ENCODE results near the gene NLRP14. TPM values are rescaled to one million over a fixed set of nuclear protein-coding genes. Genes with fewer than 3 reads are reported as not detected.

NLRP14 gene
- total and polyA plus RNA-seq, 2 of the 8 experiments (the other 6 are each of a cell fraction or from before 2014, with no cell fraction given): 0.05 TPM; not detected in 1

- CTCF ChIA-PET (ENCODE audit: partially characterized antibody): interaction anchor here (0.5 to 2.3 kb wide), 5 partner anchors 11 to 636 kb away, joined by 3 to 10 read pairs (median 3); no protein-coding TSS in a partner anchor
- no peaks in the 10 kb centered on the region; the same call in 1 of the 2 replicates for H3K79me1 ChIP-seq (ENCODE audit: low read depth, low read length)
- 3% methylated on average over 26 of the region's 26 CpGs; no CpG with 5 or more reads in 1 of the 2 experiments for WGBS, 2 experiments (ENCODE audit: extremely low coverage in 1 of 2, insufficient coverage in 1 of 2, insufficient read length in 1 of 2, insufficient replicate concordance in 2 of 2, low coverage in 1 of 2, low lambda C conversion rate in 2 of 2, missing lambda C conversion rate in 1 of 2)
- H4K5ac ChIP-seq (ENCODE audit: insufficient read length, low read depth, low read length): peak overlapping the region; percentile 77
- peak overlapping the region; percentile 94 for H2AFZ ChIP-seq (ENCODE audit: low read length)
- peak overlapping the region; percentile 82 to 99 (median 94) for H3K4me3 ChIP-seq (ENCODE audit: extremely low read depth in 1 of 4, insufficient read depth in 2 of 4, low read depth in 3 of 4, low read length in 4 of 4)
- H3K9ac ChIP-seq (replicated peaks in 1 of 4; ENCODE audit: extremely low read depth in 1 of 4, low read depth in 3 of 4, low read length in 3 of 4): peak overlapping the region; percentile 50 to 89 (median 71)
- no peak overlapping the region; the same call in 1 of the 2 replicates for H3K18ac ChIP-seq (ENCODE audit: extremely low read depth, low read length)
- no peaks in the 10 kb centered on the region for H3K36me3 ChIP-seq (ENCODE audit: control insufficient read depth in 2 of 4, insufficient read depth in 4 of 4, low read length in 3 of 4)
- H3K23me2 ChIP-seq (ENCODE audit: low read depth, low read length): peaks cover 8% of the 10 kb centered on the region
- H3K14ac ChIP-seq (ENCODE audit: insufficient read length): no peak overlapping the region
- H2BK5ac ChIP-seq (ENCODE audit: low read depth, low read length): peak overlapping the region; percentile 81
- no peak overlapping the region for H4K91ac ChIP-seq (replicated peaks; ENCODE audit: insufficient read length, low read length)
- no peaks in the 10 kb centered on the region for H4K20me1 ChIP-seq (replicated peaks in 1 of 2; ENCODE audit: control insufficient read depth in 1 of 2, insufficient read depth in 2 of 2, low read length in 2 of 2)
- peak overlapping the region; percentile 74 to 91 for H3K4me2 ChIP-seq (ENCODE audit: insufficient read depth in 1 of 2, low read depth in 2 of 2, low read length in 2 of 2)
- 0 out of 2 replicates have a peak overlapping the region, but pooled peaks have one; percentile 75 for H2BK12ac ChIP-seq (ENCODE audit: low read depth, low read length)
- FAIRE-seq: no peak
- peak overlapping the region; percentile 48 for H3K27ac ChIP-seq (ENCODE audit: low read depth, low read length)
- H4K8ac ChIP-seq (ENCODE audit: extremely low read depth, insufficient read depth, low read length): peak overlapping the region; percentile 90; the same call in 1 of the 2 replicates
- no peak overlapping the region for H3K4ac ChIP-seq (replicated peaks; ENCODE audit: insufficient read length, low read depth, low read length)
- peak overlapping the region; percentile 61 for H2BK120ac ChIP-seq (replicated peaks; ENCODE audit: low read depth, low read length)
- H2AK5ac ChIP-seq (ENCODE audit: low read depth, low read length): no peak overlapping the region
- no peak overlapping the region for H2BK20ac ChIP-seq (ENCODE audit: low read length)
- H3K27me3 ChIP-seq (replicated peaks in 1 of 4; ENCODE audit: control insufficient read depth in 3 of 4, extremely low read depth in 1 of 4, insufficient read depth in 3 of 4, low read length in 3 of 4): no peaks in the 10 kb centered on the region; a peak in 1 of 7 replicates
- POLR2A ChIA-PET (ENCODE audit: partially characterized antibody): interaction anchor here (0.9 to 1.5 kb wide), 3 partner anchors 10 to 207 kb away, joined by 3 to 4 read pairs (median 4); no protein-coding TSS in a partner anchor
- H3K9me3 ChIP-seq (ENCODE audit: insufficient read depth in 2 of 2, low read depth in 1 of 2, low read length in 1 of 2): no peaks in the 10 kb centered on the region
- no peak overlapping the region for H2BK15ac ChIP-seq (ENCODE audit: low read length)
- TF ChIP-seq HDAC2 (IDR thresholded peaks at IDR 0.05; ENCODE audit: borderline replicate concordance in 1 of 2, low read depth in 2 of 2, low read length in 2 of 2) (peak in 1 of 2 experiments; percentile 34; a peak in 1 of 4 replicates), KDM4A (IDR thresholded peaks at IDR 0.05; ENCODE audit: low read depth, low read length, severe bottlenecking) (peak; percentile 11), JUN (IDR thresholded peaks at IDR 0.05; ENCODE audit: low read depth, low read length) (no peak), GABPA (IDR thresholded peaks at IDR 0.05; ENCODE audit: borderline replicate concordance, insufficient read depth, low read length) (no peak), KDM1A (IDR thresholded peaks at IDR 0.05; ENCODE audit: borderline replicate concordance, low read length) (peak; percentile 96), SP4 (IDR thresholded peaks at IDR 0.05; ENCODE audit: low read length) (no peak)
- H3K56ac ChIP-seq (replicated peaks; ENCODE audit: insufficient read length, low read depth, low read length): no peak overlapping the region
- no peaks in the 10 kb centered on the region for H3K79me2 ChIP-seq (ENCODE audit: control insufficient read depth in 1 of 2, insufficient read depth in 2 of 2, low read length in 2 of 2)
- DNase-seq (ENCODE audit: low read depth in 1 of 2, low spot score in 2 of 2): peak in 1 of 2 experiments; percentile 60
- H3K4me1 ChIP-seq (replicated peaks in 1 of 4; ENCODE audit: control insufficient read depth in 3 of 4, insufficient read depth in 4 of 4, low read length in 3 of 4): peaks cover 0 to 3% (median 0%) of the 10 kb centered on the region in 4 experiments; a peak in 1 of 7 replicates
- H3K23ac ChIP-seq (ENCODE audit: insufficient read length): no peak overlapping the region
Observed at GRCh38 chr11:7019500-7020182, 638 bp upstream of the NLRP14 start.
